ENCODE measurements around the gene ADCY3.

- TF ChIP-seq MTA1 (CRISPR knock-in tag; IDR thresholded peaks at IDR 0.05; ENCODE audit: borderline replicate concordance) (no peak), CTCF (CRISPR knock-in tag; IDR thresholded peaks at IDR 0.05) (no peak), ZFX (CRISPR knock-in tag; IDR thresholded peaks at IDR 0.05; ENCODE audit: low read depth) (no peak), JUN (CRISPR knock-in tag; IDR thresholded peaks at IDR 0.05) (no peak)
Observed at GRCh38 chr2:24828238-24828996, 91.6 kb downstream of the ADCY3 start.

Data from HepG2 (cell line).